ENCODE measurements around the gene KRT38.

GRCh38 chr17:41444640-41445039 is 3.9 kb upstream of the KRT38 start:
- TF ChIP-seq POLR2A (IDR thresholded peaks at IDR 0.05) (no peak), POLR2AphosphoS5 (IDR thresholded peaks at IDR 0.05) (no peak), EP300 (IDR thresholded peaks at IDR 0.05) (no peak)
- TF ChIP-seq, protein P1, sequence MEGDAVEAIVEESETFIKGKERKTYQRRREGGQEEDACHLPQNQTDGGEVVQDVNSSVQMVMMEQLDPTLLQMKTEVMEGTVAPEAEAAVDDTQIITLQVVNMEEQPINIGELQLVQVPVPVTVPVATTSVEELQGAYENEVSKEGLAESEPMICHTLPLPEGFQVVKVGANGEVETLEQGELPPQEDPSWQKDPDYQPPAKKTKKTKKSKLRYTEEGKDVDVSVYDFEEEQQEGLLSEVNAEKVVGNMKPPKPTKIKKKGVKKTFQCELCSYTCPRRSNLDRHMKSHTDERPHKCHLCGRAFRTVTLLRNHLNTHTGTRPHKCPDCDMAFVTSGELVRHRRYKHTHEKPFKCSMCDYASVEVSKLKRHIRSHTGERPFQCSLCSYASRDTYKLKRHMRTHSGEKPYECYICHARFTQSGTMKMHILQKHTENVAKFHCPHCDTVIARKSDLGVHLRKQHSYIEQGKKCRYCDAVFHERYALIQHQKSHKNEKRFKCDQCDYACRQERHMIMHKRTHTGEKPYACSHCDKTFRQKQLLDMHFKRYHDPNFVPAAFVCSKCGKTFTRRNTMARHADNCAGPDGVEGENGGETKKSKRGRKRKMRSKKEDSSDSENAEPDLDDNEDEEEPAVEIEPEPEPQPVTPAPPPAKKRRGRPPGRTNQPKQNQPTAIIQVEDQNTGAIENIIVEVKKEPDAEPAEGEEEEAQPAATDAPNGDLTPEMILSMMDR (IDR thresholded peaks at IDR 0.05): no peak
